ENCODE data around the gene ZNF280B. TPM values are rescaled to one million over a fixed set of nuclear protein-coding genes. Genes with fewer than 3 reads are reported as not detected.
"Not testable (repeated sequence)": the region's sequence is repeated elsewhere in the genome, so short reads cannot be mapped to it uniquely, and the experiment has no call there.

Gene ZNF280B
- total and polyA plus RNA-seq, 2 donors: 0.48 to 1.9 TPM

DNA sequence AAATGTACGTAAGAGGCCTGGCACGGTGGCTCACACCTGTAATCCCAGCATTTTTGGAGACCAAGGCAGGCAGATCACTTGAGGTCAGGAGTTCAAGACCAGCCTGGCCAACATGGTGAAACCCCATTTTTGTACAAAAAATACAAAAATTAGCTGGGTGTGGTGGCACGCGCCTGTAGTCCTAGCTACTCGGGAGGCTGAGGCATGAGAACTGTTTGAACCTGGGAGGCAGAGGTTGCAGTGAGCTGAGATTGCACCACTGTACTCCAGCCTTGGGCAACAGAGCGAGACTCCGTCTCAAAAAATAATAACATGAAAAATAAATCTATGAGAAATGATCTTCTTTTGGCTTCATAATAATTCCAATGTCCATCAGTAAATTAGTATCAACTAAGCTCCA lies 2.3 kb upstream of the ZNF280B start:
- H3K27ac ChIP-seq (ENCODE audit: low read depth); DNase-seq (ENCODE audit: extremely low spot score); H3K4me1 ChIP-seq (ENCODE audit: insufficient read depth); H3K36me3 ChIP-seq (ENCODE audit: insufficient read depth); H3K4me3 ChIP-seq (ENCODE audit: low read depth, low read length): not testable (repeated sequence)
- WGBS: 97% methylated on average over 7 of the region's 7 CpGs

DNA sequence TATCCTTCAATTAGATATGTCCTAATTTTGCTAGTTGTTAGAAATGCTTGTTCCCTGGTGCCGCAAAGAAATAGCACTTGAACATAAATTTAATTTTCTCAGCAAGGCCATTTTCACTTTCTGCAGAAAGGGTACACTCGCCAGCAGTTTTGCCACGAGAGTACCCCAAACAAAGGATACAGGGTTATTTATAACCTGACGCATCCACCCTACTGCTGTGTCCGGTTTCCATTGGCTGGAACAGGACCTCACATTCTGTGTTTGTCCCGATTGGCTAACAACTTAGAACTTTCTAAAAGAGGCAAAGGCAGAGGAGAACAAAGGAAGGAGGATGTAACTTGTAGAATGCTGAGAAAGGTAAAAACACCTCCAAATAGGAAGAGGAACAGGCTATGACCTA lies 1.4 kb upstream of the ZNF280B start:
- not testable (repeated sequence) for DNase-seq (ENCODE audit: extremely low spot score); H3K36me3 ChIP-seq (ENCODE audit: insufficient read depth); H3K4me1 ChIP-seq (ENCODE audit: insufficient read depth); H3K4me3 ChIP-seq (ENCODE audit: low read depth, low read length); H3K27ac ChIP-seq (ENCODE audit: low read depth)
- WGBS: 96% methylated on average over 6 of the region's 6 CpGs

DNA sequence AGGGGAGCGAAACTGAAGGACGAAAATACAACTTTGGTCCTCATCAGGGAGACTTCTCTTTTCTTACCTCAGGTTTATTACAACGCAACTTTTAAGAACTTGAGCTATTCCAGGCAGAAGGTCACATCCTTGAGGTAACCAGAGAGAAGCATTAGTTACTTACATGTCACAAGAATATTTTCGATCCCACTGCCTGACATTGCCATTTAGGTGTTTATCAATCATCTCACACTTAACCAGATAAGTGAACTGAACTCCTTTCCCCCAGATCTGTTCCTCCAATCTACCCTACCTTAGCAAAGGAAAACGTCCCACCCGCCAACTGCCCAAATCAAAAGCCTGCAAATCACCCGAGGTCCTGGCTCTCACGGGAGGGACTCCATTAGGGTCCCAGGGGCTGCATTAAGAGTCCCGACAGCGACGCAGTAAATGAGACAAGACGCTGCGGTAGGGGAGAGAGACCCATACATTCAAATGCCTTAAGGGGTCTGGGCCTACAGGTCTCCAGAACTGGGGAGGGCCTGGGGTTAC lies 734 bp downstream of the ZNF280B start:
- Histone ChIP-seq H3K36me3 (ENCODE audit: insufficient read depth) (no peaks in the 10 kb centered on the region), H3K27ac (ENCODE audit: low read depth) (no peak overlapping the region), H3K4me1 (ENCODE audit: insufficient read depth) (no peaks in the 10 kb centered on the region), H3K4me3 (ENCODE audit: low read depth, low read length) (peak overlapping the region; percentile 34)
- 31% methylated on average over 13 of the region's 13 CpGs for WGBS
- DNase-seq (ENCODE audit: extremely low spot score): no peak

DNA sequence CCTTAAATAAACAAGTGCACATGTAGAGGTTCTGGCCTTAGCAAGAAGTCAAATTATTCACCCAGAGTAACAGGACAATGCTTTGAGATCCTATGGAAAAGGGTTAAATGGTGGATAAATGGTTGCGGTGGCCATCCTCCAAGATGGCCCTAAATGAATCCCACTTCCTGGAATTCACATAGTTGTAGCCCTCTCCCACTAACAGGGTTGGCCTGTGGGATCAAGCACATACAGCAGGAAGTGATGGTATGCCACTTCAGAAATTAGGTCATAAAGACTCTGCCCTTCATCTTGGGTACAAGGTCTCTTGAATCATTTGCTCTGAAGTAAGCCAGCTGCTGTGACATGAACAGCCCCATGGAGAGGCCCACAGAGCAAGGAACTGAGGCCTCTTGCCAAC lies 1.8 kb downstream of the ZNF280B start:
- WGBS: 98% methylated on average over 1 of the region's 1 CpG
- DNase-seq (ENCODE audit: extremely low spot score): no peak

DNA sequence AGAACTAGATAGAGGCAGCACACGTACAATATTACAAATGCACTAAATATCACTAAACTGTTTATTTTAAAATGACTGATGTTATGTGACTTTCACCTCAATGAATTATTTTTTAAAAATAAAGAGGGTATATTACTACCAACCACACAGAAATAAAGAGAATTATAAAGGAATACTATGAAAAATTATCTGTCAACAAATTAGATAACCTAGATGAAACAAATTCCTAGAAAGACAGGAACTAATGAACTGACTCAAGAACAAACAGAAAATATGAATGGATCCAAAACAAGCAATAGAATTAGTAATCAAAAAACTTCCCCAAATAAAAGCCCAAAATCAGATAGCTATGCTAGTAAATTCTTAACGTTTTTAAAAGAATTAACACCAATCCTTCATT lies 10.3 kb downstream of the ZNF280B start:
- WGBS: 79% methylated on average over 2 of the region's 2 CpGs
- DNase-seq (ENCODE audit: extremely low spot score): no peak
- Histone ChIP-seq H3K4me1 (ENCODE audit: insufficient read depth) (no peaks in the 10 kb centered on the region), H3K4me3 (ENCODE audit: low read depth, low read length) (no peak overlapping the region), H3K36me3 (ENCODE audit: insufficient read depth) (no peaks in the 10 kb centered on the region), H3K27ac (ENCODE audit: low read depth) (no peak overlapping the region)

More for the DNA sequence above, 1.8 kb downstream of the ZNF280B start:
- H3K36me3 ChIP-seq (ENCODE audit: insufficient read depth): no peaks in the 10 kb centered on the region
- no peak overlapping the region for H3K4me3 ChIP-seq (ENCODE audit: low read depth, low read length)
- no peak overlapping the region for H3K27ac ChIP-seq (ENCODE audit: low read depth)
- no peaks in the 10 kb centered on the region for H3K4me1 ChIP-seq (ENCODE audit: insufficient read depth)

DNA sequence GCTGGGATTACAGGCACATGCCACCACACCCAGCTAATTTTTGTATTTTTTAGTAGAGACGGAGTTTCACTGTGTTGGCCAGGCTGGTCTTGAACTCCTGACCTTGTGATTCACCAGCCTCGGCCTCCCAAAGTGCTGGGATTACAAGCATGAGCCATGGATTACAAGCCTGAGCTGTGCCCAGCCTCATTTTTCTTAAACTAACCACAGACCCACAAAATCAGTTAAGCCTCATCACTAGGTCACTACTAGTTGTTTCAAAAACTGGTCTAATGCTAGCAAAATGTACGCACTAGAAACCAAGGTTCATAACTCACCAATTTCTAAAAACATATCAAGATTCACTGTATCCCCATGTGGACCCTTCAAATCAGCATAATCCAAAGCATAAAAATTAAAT lies 17.0 kb downstream of the ZNF280B start:
- H3K36me3 ChIP-seq (ENCODE audit: insufficient read depth); H3K27ac ChIP-seq (ENCODE audit: low read depth); DNase-seq (ENCODE audit: extremely low spot score); H3K4me1 ChIP-seq (ENCODE audit: insufficient read depth); H3K4me3 ChIP-seq (ENCODE audit: low read depth, low read length): not testable (repeated sequence)
- 93% methylated on average over 3 of the region's 3 CpGs for WGBS

DNA sequence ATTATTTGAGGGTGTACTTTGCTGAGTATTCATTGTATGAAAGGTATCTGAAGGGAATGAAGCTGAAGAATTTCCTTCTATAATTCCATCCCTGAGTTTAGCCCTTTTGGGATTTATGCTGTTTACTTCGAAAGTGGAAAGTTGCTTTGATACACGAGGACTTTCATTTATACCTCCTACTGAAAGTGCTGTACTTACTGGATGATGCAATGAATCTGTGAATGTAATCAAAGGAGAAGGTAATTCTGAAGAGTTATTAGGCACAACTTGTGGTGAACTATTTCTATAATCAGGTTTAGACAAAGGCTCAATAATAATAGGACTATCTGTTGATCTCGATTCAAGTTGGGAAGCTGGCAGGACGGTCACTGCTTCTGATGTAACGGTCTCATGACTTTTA lies 19.8 kb downstream of the ZNF280B start:
- H3K36me3 ChIP-seq (ENCODE audit: insufficient read depth): no peaks in the 10 kb centered on the region
- 91% methylated on average over 5 of the region's 5 CpGs for WGBS
- no peak overlapping the region for H3K27ac ChIP-seq (ENCODE audit: low read depth)
- no peak for DNase-seq (ENCODE audit: extremely low spot score)
- no peaks in the 10 kb centered on the region for H3K4me1 ChIP-seq (ENCODE audit: insufficient read depth)
- H3K4me3 ChIP-seq (ENCODE audit: low read depth, low read length): no peak overlapping the region

DNA sequence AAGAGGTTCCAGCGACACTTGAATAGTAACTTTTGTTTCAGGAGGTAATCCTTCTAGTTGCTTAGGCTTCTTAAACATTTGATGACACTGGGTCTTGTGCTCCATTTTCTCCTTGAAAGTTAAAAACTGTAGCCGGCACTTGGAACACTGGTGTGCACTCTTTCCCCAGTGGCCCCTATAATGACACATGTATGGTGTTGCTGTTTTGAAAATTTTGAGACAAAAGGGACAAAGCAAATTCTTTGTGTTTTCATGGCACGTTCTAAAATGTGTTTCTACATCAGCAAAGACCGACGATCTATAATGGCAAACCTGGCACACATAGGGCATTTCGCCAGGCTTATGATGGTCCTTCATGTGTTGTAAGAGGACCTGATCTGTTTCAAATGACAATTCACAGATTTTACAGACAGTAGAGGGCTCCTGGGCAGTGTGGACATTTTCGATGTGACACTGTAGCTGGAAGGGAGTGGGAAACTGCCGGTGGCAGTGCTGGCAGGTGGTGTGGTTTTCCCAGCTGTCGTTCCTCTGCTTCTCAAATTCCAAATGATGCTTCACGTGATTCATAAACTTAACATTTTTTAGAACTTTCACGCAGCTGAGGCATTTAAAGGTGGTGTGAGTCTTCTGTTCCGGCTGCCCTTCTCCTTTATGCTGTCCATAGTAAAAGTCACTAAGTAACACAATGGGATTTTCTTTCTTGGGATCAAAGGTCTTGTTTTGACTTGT lies 20.5 kb downstream of the ZNF280B start:
- Histone ChIP-seq H3K36me3 (ENCODE audit: insufficient read depth) (no peaks in the 10 kb centered on the region), H3K4me3 (ENCODE audit: low read depth, low read length) (no peak overlapping the region), H3K27ac (ENCODE audit: low read depth) (no peak overlapping the region), H3K4me1 (ENCODE audit: insufficient read depth) (no peaks in the 10 kb centered on the region)
- WGBS: 90% methylated on average over 12 of the region's 12 CpGs
- no peak for DNase-seq (ENCODE audit: extremely low spot score)

DNA sequence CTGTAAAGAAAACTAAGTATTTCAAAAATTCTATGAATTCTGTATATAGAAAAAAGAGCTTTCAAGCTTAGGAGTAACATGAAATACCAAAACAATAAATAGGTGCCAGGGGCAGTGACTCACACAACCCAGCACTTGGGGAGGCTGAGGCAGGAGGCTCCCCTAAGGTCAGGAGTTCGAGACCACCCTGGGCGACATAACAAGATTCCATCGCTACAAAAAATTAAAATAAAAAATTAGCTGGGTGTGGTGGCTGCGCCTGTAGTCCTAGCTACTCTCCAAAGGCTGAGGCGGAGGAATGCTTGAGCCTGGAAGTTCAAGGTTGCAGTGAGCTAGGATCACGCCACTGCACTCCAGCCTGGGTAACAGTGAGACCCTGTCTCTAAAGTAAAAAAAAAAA lies 21.5 kb downstream of the ZNF280B start:
- WGBS: 96% methylated on average over 6 of the region's 6 CpGs
- Histone ChIP-seq H3K27ac (ENCODE audit: low read depth) (no peak overlapping the region), H3K4me3 (ENCODE audit: low read depth, low read length) (no peak overlapping the region), H3K4me1 (ENCODE audit: insufficient read depth) (no peaks in the 10 kb centered on the region), H3K36me3 (ENCODE audit: insufficient read depth) (no peaks in the 10 kb centered on the region)
- no peak for DNase-seq (ENCODE audit: extremely low spot score)

DNA sequence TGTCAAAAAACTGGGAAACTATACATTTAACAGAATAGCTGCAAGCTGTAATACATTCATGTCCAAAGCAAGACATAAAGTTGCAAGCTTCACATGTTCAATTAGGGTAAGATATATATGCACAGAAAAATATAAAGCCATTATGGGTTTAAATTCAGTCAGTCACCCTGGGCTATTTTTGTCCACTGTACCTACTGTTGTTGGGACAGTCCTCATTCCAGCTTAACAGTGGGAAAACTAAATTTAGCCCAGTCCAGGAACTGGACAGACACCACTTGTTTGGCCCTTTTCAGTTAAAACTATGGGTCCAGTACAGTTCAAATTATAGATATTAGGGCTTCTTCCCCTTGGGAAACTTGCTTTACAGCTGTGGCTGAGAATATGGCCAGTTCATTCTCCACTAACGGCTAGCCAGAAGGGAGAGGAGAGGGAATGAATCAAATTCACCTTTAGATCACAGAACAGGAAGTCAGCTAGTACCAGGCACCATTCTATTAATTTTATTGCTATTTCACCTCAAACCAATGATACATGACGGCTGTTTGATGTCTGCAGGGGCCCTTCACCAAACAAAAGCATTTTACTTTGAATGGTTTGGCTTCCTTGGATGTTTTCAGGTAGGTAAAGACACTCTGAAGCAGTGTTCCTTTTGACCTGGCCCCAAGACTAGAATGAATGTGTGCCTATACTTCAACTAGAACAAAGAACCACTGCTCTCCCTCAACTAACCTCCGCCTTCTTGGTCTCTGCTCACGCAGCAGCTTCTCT lies 22.2 kb downstream of the ZNF280B start:
- no peak for DNase-seq (ENCODE audit: extremely low spot score)
- WGBS: 88% methylated on average over 4 of the region's 4 CpGs
- H3K4me1 ChIP-seq (ENCODE audit: insufficient read depth): no peaks in the 10 kb centered on the region
- H3K27ac ChIP-seq (ENCODE audit: low read depth): no peak overlapping the region
- H3K4me3 ChIP-seq (ENCODE audit: low read depth, low read length): no peak overlapping the region
- H3K36me3 ChIP-seq (ENCODE audit: insufficient read depth): no peaks in the 10 kb centered on the region

DNA sequence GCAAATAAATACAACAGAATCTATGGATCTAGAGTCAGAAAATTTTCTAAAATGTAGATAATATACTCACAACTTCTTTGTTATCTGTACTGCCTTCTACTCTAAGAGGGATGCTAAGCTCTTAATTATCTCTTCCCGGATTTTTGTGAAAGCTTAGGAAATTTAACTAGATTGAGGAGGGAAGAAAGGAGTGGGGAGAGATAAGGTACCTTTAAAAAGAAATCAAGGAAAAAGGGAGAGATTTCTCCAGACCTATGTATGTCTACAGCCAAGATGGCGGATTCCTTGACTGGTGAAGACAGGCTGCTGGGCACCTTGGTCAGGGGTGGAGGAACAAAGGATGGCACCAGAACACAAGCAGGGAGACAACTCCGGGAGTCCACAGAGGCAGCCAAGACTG lies 23.0 kb downstream of the ZNF280B start:
- Histone ChIP-seq H3K36me3 (ENCODE audit: insufficient read depth) (no peaks in the 10 kb centered on the region), H3K27ac (ENCODE audit: low read depth) (no peak overlapping the region), H3K4me1 (ENCODE audit: insufficient read depth) (no peaks in the 10 kb centered on the region), H3K4me3 (ENCODE audit: low read depth, low read length) (no peak overlapping the region)
- no peak for DNase-seq (ENCODE audit: extremely low spot score)
- 92% methylated on average over 3 of the region's 3 CpGs for WGBS

DNA sequence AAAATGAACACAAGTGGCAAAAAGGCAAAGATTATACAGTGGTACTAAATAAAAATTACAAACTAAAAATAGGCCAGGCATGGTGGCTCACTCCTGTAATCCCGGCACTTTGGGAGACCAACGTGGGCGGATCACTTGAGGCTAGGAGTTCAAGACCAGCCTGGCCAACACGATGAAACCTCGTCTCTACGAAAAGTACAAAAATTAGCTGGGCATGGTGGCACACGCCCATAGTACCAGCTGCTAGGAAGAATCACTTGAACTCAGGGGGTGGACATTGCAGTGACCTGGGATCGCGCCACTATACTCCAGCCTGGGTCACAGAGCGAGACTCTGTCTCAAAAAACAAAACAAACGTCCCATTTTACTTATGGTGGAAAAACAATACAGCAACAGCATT lies 24.5 kb downstream of the ZNF280B start:
- no peak for DNase-seq (ENCODE audit: extremely low spot score)
- 96% methylated on average over 11 of the region's 11 CpGs for WGBS
- H3K4me1 ChIP-seq (ENCODE audit: insufficient read depth): no peaks in the 10 kb centered on the region

DNA sequence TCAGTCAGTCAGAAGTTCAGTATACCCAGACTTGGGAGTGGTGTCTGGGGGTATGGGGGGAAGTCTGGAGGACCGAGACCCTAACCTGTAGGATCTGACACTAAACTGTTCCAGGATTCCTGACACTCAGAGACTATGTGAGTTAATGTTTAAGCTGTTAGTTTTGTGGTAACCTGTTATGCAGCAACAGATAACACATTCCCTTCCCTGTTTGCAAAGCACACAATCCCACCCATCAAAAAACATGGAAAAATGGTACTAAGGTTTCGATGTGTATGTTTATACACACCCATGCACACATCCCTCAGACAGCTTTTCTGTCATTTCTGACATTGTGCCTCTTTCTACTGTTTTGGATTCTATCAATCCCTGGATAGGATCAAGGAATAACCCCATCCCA lies 27.6 kb downstream of the ZNF280B start:
- no peak for DNase-seq (ENCODE audit: extremely low spot score)
- H3K36me3 ChIP-seq (ENCODE audit: insufficient read depth): no peaks in the 10 kb centered on the region
- H3K4me1 ChIP-seq (ENCODE audit: insufficient read depth): no peaks in the 10 kb centered on the region

More for the DNA sequence above, 24.5 kb downstream of the ZNF280B start:
- no peak overlapping the region for H3K4me3 ChIP-seq (ENCODE audit: low read depth, low read length)
- H3K36me3 ChIP-seq (ENCODE audit: insufficient read depth): no peaks in the 10 kb centered on the region
- no peak overlapping the region for H3K27ac ChIP-seq (ENCODE audit: low read depth)

DNA sequence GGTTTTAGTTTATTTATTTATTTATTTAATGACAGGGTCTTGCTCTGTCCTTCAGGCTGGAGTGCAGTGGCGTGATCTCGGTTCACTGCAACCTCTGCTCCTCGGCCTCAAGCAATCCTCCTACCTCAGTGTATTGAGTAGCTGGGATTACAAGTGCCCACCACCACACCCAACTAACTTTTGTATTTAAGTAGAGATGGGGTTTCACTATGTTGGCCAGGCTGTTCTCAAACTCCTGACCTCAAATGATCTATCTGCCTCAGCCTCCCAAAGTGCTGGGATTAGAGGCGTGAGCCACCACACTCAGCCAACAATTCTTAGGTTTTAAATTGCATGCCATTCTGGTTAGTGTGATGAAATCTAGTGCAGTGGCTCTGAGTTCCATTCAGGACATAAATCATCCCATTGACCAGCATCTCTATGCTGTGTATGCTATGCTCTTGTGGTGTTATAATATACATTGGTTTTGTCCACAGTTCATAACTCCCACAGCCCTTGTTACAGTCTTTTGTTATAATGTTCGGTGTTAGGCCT lies 28.5 kb downstream of the ZNF280B start:
- Histone ChIP-seq H3K36me3 (ENCODE audit: insufficient read depth) (no peaks in the 10 kb centered on the region), H3K4me1 (ENCODE audit: insufficient read depth) (no peaks in the 10 kb centered on the region), H3K4me3 (ENCODE audit: low read depth, low read length) (no peak overlapping the region), H3K27ac (ENCODE audit: low read depth) (no peak overlapping the region)
- DNase-seq (ENCODE audit: extremely low spot score): no peak
- WGBS: 91% methylated on average over 5 of the region's 5 CpGs

More for the DNA sequence above, 27.6 kb downstream of the ZNF280B start:
- WGBS: 87% methylated on average over 2 of the region's 2 CpGs
- no peak overlapping the region for H3K4me3 ChIP-seq (ENCODE audit: low read depth, low read length)
- no peak overlapping the region for H3K27ac ChIP-seq (ENCODE audit: low read depth)
